HG03520 (cell line): ENCODE results near the gene PGRMC2.

Source experiments
- ATAC-seq: cut with Tn5 transposase; IDR thresholded peaks from one replicate; pipeline ENCODE4 v1.9.1; 2021; ENCODE audit warnings: mild to moderate bottlenecking, moderate library complexity; ENCODE audit not compliant: unreplicated experiment

The PGRMC2 gene

GRCh38 chr4:128287141-128287870 lies at the start of gene PGRMC2:
Gene PGRMC2 (minus strand): TSS chr4:128287813. CDS start chr4:128287790, 23 bp downstream.
- ATAC-seq: peak; percentile 0

GRCh38 chr4:128335541-128335940 lies 47.9 kb upstream of the PGRMC2 start:
- ATAC-seq: no peak

GRCh38 chr4:128334256-128334655 lies 46.6 kb upstream of the PGRMC2 start:
- no peak for ATAC-seq

- no peak for ATAC-seq
Measured at GRCh38 chr4:128333309-128334018, 45.9 kb upstream of the PGRMC2 start.

GRCh38 chr4:128332081-128332480 lies 44.5 kb upstream of the PGRMC2 start:
- no peak for ATAC-seq

GRCh38 chr4:128329638-128330037 lies 42.0 kb upstream of the PGRMC2 start:
- no peak for ATAC-seq

GRCh38 chr4:128328106-128328505 lies 40.5 kb upstream of the PGRMC2 start:
- ATAC-seq: no peak

GRCh38 chr4:128323401-128323800 lies 35.8 kb upstream of the PGRMC2 start:
- no peak for ATAC-seq

- ATAC-seq: no peak
Measured at GRCh38 chr4:128322986-128323385, 35.4 kb upstream of the PGRMC2 start.

GRCh38 chr4:128322311-128322710 lies 34.7 kb upstream of the PGRMC2 start:
- no peak for ATAC-seq

GRCh38 chr4:128320656-128321055 lies 33.0 kb upstream of the PGRMC2 start:
- ATAC-seq: no peak

- ATAC-seq: no peak
Measured at GRCh38 chr4:128315756-128316520, 28.3 kb upstream of the PGRMC2 start.

- no peak for ATAC-seq
Measured at GRCh38 chr4:128311659-128312403, 24.2 kb upstream of the PGRMC2 start.

- no peak for ATAC-seq
Measured at GRCh38 chr4:128310266-128310697, 22.7 kb upstream of the PGRMC2 start.

GRCh38 chr4:128309585-128309984 lies 22.0 kb upstream of the PGRMC2 start:
- ATAC-seq: no peak

- ATAC-seq: no peak
Measured at GRCh38 chr4:128308986-128309385, 21.4 kb upstream of the PGRMC2 start.

GRCh38 chr4:128307123-128307571 lies 19.5 kb upstream of the PGRMC2 start:
- no peak for ATAC-seq

GRCh38 chr4:128305942-128306341 lies 18.3 kb upstream of the PGRMC2 start:
- ATAC-seq: no peak

GRCh38 chr4:128303986-128304385 lies 16.4 kb upstream of the PGRMC2 start:
- no peak for ATAC-seq

- ATAC-seq: no peak
Measured at GRCh38 chr4:128303405-128303785, 15.8 kb upstream of the PGRMC2 start.

GRCh38 chr4:128301979-128302378 lies 14.4 kb upstream of the PGRMC2 start:
- ATAC-seq: no peak
